ENCODE results near the gene UBAP2. TPM values are rescaled to one million over a fixed set of nuclear protein-coding genes. Genes with fewer than 3 reads are reported as not detected.

UBAP2 gene
- polyA plus RNA-seq (16.3 to 20.7 TPM (median 17.0 TPM) in 3 replicates), polyA minus RNA-seq (33.6 to 56.2 TPM (median 38.6 TPM) in 3 replicates)
- polyA plus RNA-seq (2011; ENCODE audit: low read depth): 56.8 TPM
- 15.7 and 16.2 TPM in 2 replicates for polyA plus RNA-seq (2011; cell fraction: cytosol; rRNA removed)
- polyA plus RNA-seq (2011; cell fraction: nucleus; rRNA removed): 60.9 and 64.4 TPM in 2 replicates
- 17.9 and 21.7 TPM in 2 replicates for polyA plus RNA-seq (2012; ENCODE audit: low replicate concordance)
- polyA minus RNA-seq (2011; cell fraction: cytosol; rRNA and poly(A)+ RNA removed): 17.6 TPM
- 37.0 and 53.1 TPM in 2 replicates for polyA minus RNA-seq (2011; cell fraction: nucleus; rRNA and poly(A)+ RNA removed)

GRCh38 chr9:34048727-34049629 lies at the start of gene UBAP2:
Gene UBAP2 (minus strand): TSS chr9:34048887. CDS start chr9:34017148, 31,739 bp downstream.
- Histone ChIP-seq H3K27me3 (ENCODE audit: control insufficient read depth, extremely low read depth, insufficient read depth, low read length) (no peaks in the 10 kb centered on the region), H4K20me1 (ENCODE audit: control insufficient read depth, extremely low read depth, insufficient read depth, low read length) (peaks cover 8% of the 10 kb centered on the region), H3K4me3 (ENCODE audit: control insufficient read depth in 2 of 3, extremely low read depth in 1 of 3, insufficient read depth in 2 of 3, low read depth in 1 of 3, low read length in 3 of 3) (peak within 1 kb of the TSS; percentile 79 to 100 (median 93)), H2AFZ (ENCODE audit: control insufficient read depth, low read length) (peak within 1 kb of the TSS; percentile 100), H3K4me1 (ENCODE audit: control insufficient read depth, extremely low read depth, insufficient read depth, low read length) (peaks cover 14% of the 10 kb centered on the region), H3K9ac (ENCODE audit: control insufficient read depth, extremely low read depth, insufficient read depth, low read length) (peak within 1 kb of the TSS; percentile 99), H3K9me1 (ENCODE audit: control insufficient read depth, extremely low read depth, insufficient read depth, low read length) (no peaks in the 10 kb centered on the region), H3K27ac (ENCODE audit: control insufficient read depth, insufficient read depth, low read length) (peak within 1 kb of the TSS; percentile 99), H3K9me3 (ENCODE audit: control insufficient read depth, low read depth, low read length) (no peaks in the 10 kb centered on the region), H3K4me2 (ENCODE audit: control insufficient read depth, extremely low read depth, insufficient read depth, low read depth, low read length) (peak within 1 kb of the TSS; percentile 87), H3K36me3 (ENCODE audit: control insufficient read depth in 2 of 2, extremely low read depth in 1 of 2, insufficient read depth in 2 of 2, low read length in 2 of 2) (peaks cover 0 to 4% of the 10 kb centered on the region in 2 experiments), H3K79me2 (ENCODE audit: control insufficient read depth, insufficient read depth, low read length) (peaks cover 46% of the 10 kb centered on the region)
- DNase-seq (ENCODE audit: low read depth, low spot score) (peak; percentile 90), FAIRE-seq (peak; percentile 58)
- TF ChIP-seq CTCF (optimal IDR thresholded peaks at IDR 0.05 in 1 of 3, IDR thresholded peaks at IDR 0.05 in 1 of 3, conservative IDR thresholded peaks at IDR 0.05 in 1 of 3; ENCODE audit: extremely low read depth in 1 of 3, insufficient read depth in 2 of 3, low read length in 3 of 3) (no peak), EZH2 (IDR thresholded peaks at IDR 0.05; ENCODE audit: low read length) (no peak)
- dilution Hi-C loops (cut with MboI; ENCODE audit: extremely low pct_ligation_motif_present, low sequenced_read_pairs): no loop called here

- no peaks in the 10 kb centered on the region for H3K27me3 ChIP-seq (ENCODE audit: control insufficient read depth, extremely low read depth, insufficient read depth, low read length)
- no peak overlapping the region for H3K27ac ChIP-seq (ENCODE audit: control insufficient read depth, insufficient read depth, low read length)
- no peaks in the 10 kb centered on the region for H3K79me2 ChIP-seq (ENCODE audit: control insufficient read depth, insufficient read depth, low read length)
- no peaks in the 10 kb centered on the region for H4K20me1 ChIP-seq (ENCODE audit: control insufficient read depth, extremely low read depth, insufficient read depth, low read length)
- TF ChIP-seq EZH2 (IDR thresholded peaks at IDR 0.05; ENCODE audit: low read length) (no peak), CTCF (optimal IDR thresholded peaks at IDR 0.05 in 1 of 3, IDR thresholded peaks at IDR 0.05 in 1 of 3, conservative IDR thresholded peaks at IDR 0.05 in 1 of 3; ENCODE audit: extremely low read depth in 1 of 3, insufficient read depth in 2 of 3, low read length in 3 of 3) (no peak)
- H3K4me1 ChIP-seq (ENCODE audit: control insufficient read depth, extremely low read depth, insufficient read depth, low read length): no peaks in the 10 kb centered on the region
- peaks cover 18 to 21% of the 10 kb centered on the region in 2 experiments for H3K36me3 ChIP-seq (ENCODE audit: control insufficient read depth in 2 of 2, extremely low read depth in 1 of 2, insufficient read depth in 2 of 2, low read length in 2 of 2)
- H3K4me2 ChIP-seq (ENCODE audit: control insufficient read depth, extremely low read depth, insufficient read depth, low read depth, low read length): no peak overlapping the region
- no peaks in the 10 kb centered on the region for H3K9me1 ChIP-seq (ENCODE audit: control insufficient read depth, extremely low read depth, insufficient read depth, low read length)
- no peak overlapping the region for H3K4me3 ChIP-seq (ENCODE audit: control insufficient read depth in 2 of 3, extremely low read depth in 1 of 3, insufficient read depth in 2 of 3, low read depth in 1 of 3, low read length in 3 of 3)
- DNase-seq (ENCODE audit: low read depth, low spot score) (no peak), FAIRE-seq (no peak)
- H3K9me3 ChIP-seq (ENCODE audit: control insufficient read depth, low read depth, low read length): no peaks in the 10 kb centered on the region
- no peak overlapping the region for H3K9ac ChIP-seq (ENCODE audit: control insufficient read depth, extremely low read depth, insufficient read depth, low read length)
- dilution Hi-C loops (cut with MboI; ENCODE audit: extremely low pct_ligation_motif_present, low sequenced_read_pairs): no loop called here
- no peak overlapping the region for H2AFZ ChIP-seq (ENCODE audit: control insufficient read depth, low read length)
Observed at GRCh38 chr9:34098307-34098706, 49.6 kb upstream of the UBAP2 start.
